Measurements from ENCODE around the gene LDOC1. TPM values are rescaled to one million over a fixed set of nuclear protein-coding genes. Genes with fewer than 3 reads are reported as not detected.
"Not testable (repeated sequence)": the region's sequence is repeated elsewhere in the genome, so short reads cannot be mapped to it uniquely, and the experiment has no call there.

LDOC1 gene
- 13.8 and 25.7 TPM in 2 replicates for polyA plus RNA-seq (2011; rRNA removed)
- polyA minus RNA-seq (2011; rRNA and poly(A)+ RNA removed) = 15.5 and 19.0 TPM in 2 replicates

GRCh38 chrX:141176586-141177451 is at the start of gene LDOC1:
Gene LDOC1, minus strand, starts transcription at chrX:141177129. Its CDS starts 108 bp downstream, at chrX:141177021.
- H3K27ac ChIP-seq (ENCODE audit: low read depth, low read length) = peak within 1 kb of the TSS; percentile 21
- peak; percentile 36 for DNase-seq (ENCODE audit: low read depth, low spot score)
- CTCF ChIA-PET = interaction anchor here (0.6 kb wide), 2 partner anchors 415 to 594 kb away, joined by 4 to 5 read pairs; no protein-coding TSS in a partner anchor
- H3K9me3 ChIP-seq (ENCODE audit: control insufficient read depth, insufficient read depth, low read length) = no peaks in the 10 kb centered on the region
- H3K4me3 ChIP-seq (ENCODE audit: low read depth, low read length) = peak within 1 kb of the TSS; percentile 79
- POLR2A ChIA-PET = no interaction called here
- no peaks in the 10 kb centered on the region for H3K27me3 ChIP-seq (ENCODE audit: control insufficient read depth, insufficient read depth, low read length)
- TF ChIP-seq CTCF (IDR thresholded peaks at IDR 0.05; ENCODE audit: low read depth, low read length) = no peak

GRCh38 chrX:141221611-141222010 is 44.7 kb upstream of the LDOC1 start:
- TF ChIP-seq CTCF (IDR thresholded peaks at IDR 0.05; ENCODE audit: low read depth, low read length) = no peak
- Histone ChIP-seq H3K9me3 (ENCODE audit: control insufficient read depth, insufficient read depth, low read length) (no peaks in the 10 kb centered on the region), H3K27ac (ENCODE audit: low read depth, low read length) (no peak overlapping the region), H3K27me3 (ENCODE audit: control insufficient read depth, insufficient read depth, low read length) (no peaks in the 10 kb centered on the region), H3K4me3 (ENCODE audit: low read depth, low read length) (no peak overlapping the region)
- DNase-seq (ENCODE audit: low read depth, low spot score) = no peak
- ChIA-PET CTCF (no interaction called here), POLR2A (no interaction called here)

GRCh38 chrX:141220342-141221008 is 43.5 kb upstream of the LDOC1 start:
- H3K4me3 ChIP-seq (ENCODE audit: low read depth, low read length) = no peak overlapping the region
- ChIA-PET CTCF (no interaction called here), POLR2A (no interaction called here)
- H3K9me3 ChIP-seq (ENCODE audit: control insufficient read depth, insufficient read depth, low read length) = no peaks in the 10 kb centered on the region
- DNase-seq (ENCODE audit: low read depth, low spot score) = peak; percentile 4
- no peaks in the 10 kb centered on the region for H3K27me3 ChIP-seq (ENCODE audit: control insufficient read depth, insufficient read depth, low read length)
- no peak overlapping the region for H3K27ac ChIP-seq (ENCODE audit: low read depth, low read length)
- TF ChIP-seq CTCF (IDR thresholded peaks at IDR 0.05; ENCODE audit: low read depth, low read length) = no peak

GRCh38 chrX:141214196-141214595 is 37.3 kb upstream of the LDOC1 start:
- no peaks in the 10 kb centered on the region for H3K9me3 ChIP-seq (ENCODE audit: control insufficient read depth, insufficient read depth, low read length)
- no peak for TF ChIP-seq CTCF (IDR thresholded peaks at IDR 0.05; ENCODE audit: low read depth, low read length)
- H3K27ac ChIP-seq (ENCODE audit: low read depth, low read length) = no peak overlapping the region
- ChIA-PET POLR2A (no interaction called here), CTCF (no interaction called here)
- no peak for DNase-seq (ENCODE audit: low read depth, low spot score)
- no peaks in the 10 kb centered on the region for H3K27me3 ChIP-seq (ENCODE audit: control insufficient read depth, insufficient read depth, low read length)
- no peak overlapping the region for H3K4me3 ChIP-seq (ENCODE audit: low read depth, low read length)

GRCh38 chrX:141201962-141202361 is 25.0 kb upstream of the LDOC1 start:
- Histone ChIP-seq H3K4me3 (ENCODE audit: low read depth, low read length) (no peak overlapping the region), H3K9me3 (ENCODE audit: control insufficient read depth, insufficient read depth, low read length) (no peaks in the 10 kb centered on the region), H3K27me3 (ENCODE audit: control insufficient read depth, insufficient read depth, low read length) (no peaks in the 10 kb centered on the region), H3K27ac (ENCODE audit: low read depth, low read length) (no peak overlapping the region)
- TF ChIP-seq CTCF (IDR thresholded peaks at IDR 0.05; ENCODE audit: low read depth, low read length) = no peak
- no peak for DNase-seq (ENCODE audit: low read depth, low spot score)
- ChIA-PET CTCF (no interaction called here), POLR2A (no interaction called here)

GRCh38 chrX:141188573-141188972 is 11.6 kb upstream of the LDOC1 start:
- H3K27me3 ChIP-seq (ENCODE audit: control insufficient read depth, insufficient read depth, low read length); POLR2A ChIA-PET; H3K4me3 ChIP-seq (ENCODE audit: low read depth, low read length); DNase-seq (ENCODE audit: low read depth, low spot score); H3K9me3 ChIP-seq (ENCODE audit: control insufficient read depth, insufficient read depth, low read length); H3K27ac ChIP-seq (ENCODE audit: low read depth, low read length); CTCF ChIA-PET: not testable (repeated sequence)

Data from AG04450 (cell line).